Hepatocyte (in vitro differentiated cells): ENCODE data around the gene R3HDM4. TPM values are rescaled to one million over a fixed set of nuclear protein-coding genes. Genes with fewer than 3 reads are reported as not detected.
A peak's percentile ranks its signal among the peaks of the same experiment; 100 is the strongest.

Experiments used
- DNase-seq: peaks from one replicate; pipeline ENCODE4 v3.0.0-alpha.2; 2016; ENCODE audit warnings: low spot score
- H2AFZ ChIP-seq: fragments of 200-600 bp; sonication (generic); 2 replicates; pipeline ENCODE4 v1.6.0; 2016; ENCODE audit warnings: antibody characterized with exemption, mild to moderate bottlenecking
- H3K27ac ChIP-seq: fragments of 200-600 bp; sonication (generic); 2 replicates; pipeline ENCODE4 v1.5.1; 2016; ENCODE audit warnings: mild to moderate bottlenecking
- H3K27me3 ChIP-seq: fragments of 200-600 bp; sonication (generic); 2 replicates; pipeline ENCODE4 v1.6.1; 2016
- H3K36me3 ChIP-seq: fragments of 200-600 bp; sonication (generic); replicated peaks from 2 replicates; pipeline ENCODE4 v1.5.1; 2016; ENCODE audit warnings: low read depth; ENCODE audit not compliant: insufficient read depth
- H3K4me1 ChIP-seq: fragments of 200-600 bp; sonication (generic); 2 replicates; pipeline ENCODE4 v1.5.1; 2016; ENCODE audit warnings: mild to moderate bottlenecking, moderate library complexity; ENCODE audit not compliant: insufficient read depth
- H3K4me2 ChIP-seq: fragments of 200-600 bp; sonication (generic); 2 replicates; pipeline ENCODE4 v1.6.0; 2016
- H3K4me3 ChIP-seq: fragments of 200-600 bp; sonication (generic); 2 replicates; pipeline ENCODE4 v1.5.1; 2016; ENCODE audit warnings: mild to moderate bottlenecking
- H3K79me2 ChIP-seq: fragments of 200-600 bp; sonication (generic); 2 replicates; pipeline ENCODE4 v1.6.0; 2017; ENCODE audit warnings: mild to moderate bottlenecking
- H3K9me2 ChIP-seq: fragments of 200-600 bp; sonication (generic); replicated peaks from 2 replicates; pipeline ENCODE4 v1.6.0; 2017; ENCODE audit warnings: mild to moderate bottlenecking; ENCODE audit not compliant: insufficient read depth
- H3K9me3 ChIP-seq: fragments of 200-600 bp; sonication (generic); 2 replicates; pipeline ENCODE4 v1.5.1; 2016; ENCODE audit warnings: low read depth, mild to moderate bottlenecking
- H4K20me1 ChIP-seq: fragments of 200-600 bp; sonication (generic); 2 replicates; pipeline ENCODE4 v1.6.0; 2016; ENCODE audit warnings: mild to moderate bottlenecking; ENCODE audit not compliant: insufficient read depth, poor library complexity, severe bottlenecking
- CTCF ChIP-seq: fragments of 200-600 bp; sonication (generic); IDR thresholded peaks from 2 replicates; pipeline ENCODE4 v1.5.1; 2016; ENCODE audit warnings: antibody characterized with exemption, mild to moderate bottlenecking; ENCODE audit not compliant: poor library complexity
- EZH2 ChIP-seq: fragments of 200-600 bp; sonication (generic); IDR thresholded peaks from 2 replicates; pipeline ENCODE4 v1.6.1; 2016; ENCODE audit warnings: antibody characterized with exemption, mild to moderate bottlenecking, borderline replicate concordance
- EZH2phosphoT487 ChIP-seq: fragments of 200-600 bp; sonication (generic); IDR thresholded peaks from one replicate; pipeline ENCODE4 v1.6.1; 2018; ENCODE audit warnings: antibody characterized with exemption, mild to moderate bottlenecking, low read depth, moderate library complexity; ENCODE audit not compliant: unreplicated experiment, severe bottlenecking
- WGBS: methylation state at CpG from one replicate; pipeline ENCODE4 v1.1.6; 2016; ENCODE audit warnings: low lambda C conversion rate; ENCODE audit errors: missing lambda C conversion rate; 5-methylcytosine and 5-hydroxymethylcytosine counted together
- polyA plus RNA-seq: library from polyadenylated mRNA; unstranded; fragments of >200 nt; fragmentation: Nextera tagmentation; extraction: Ambion mirVana; gene quantifications from 2 replicates; pipeline ENCODE4 v1.2.1, GENCODE V29; 2016
- total RNA-seq: library from RNA; depleted of rRNA; stranded (reverse); fragments of >200 nt; gene quantifications from 2 replicates; pipeline ENCODE4 v1.2.3, GENCODE V29; 2014

Gene R3HDM4
- total and polyA plus RNA-seq, 2 experiments from 2014 or later, result 44.1 to 86.6 TPM

- WGBS, result 37% methylated on average over 14 of the region's 48 CpGs
- Histone ChIP-seq H2AFZ (no peak overlapping the region), H3K27ac (no peak overlapping the region)
Measured at GRCh38 chr19:862581-863314, 50.3 kb downstream of the R3HDM4 start.

GRCh38 chr19:861756-862580, 51.1 kb downstream of the R3HDM4 start:
- Histone ChIP-seq H3K4me3 (no peak overlapping the region), H2AFZ (no peak overlapping the region), H4K20me1 (no peaks in the 10 kb centered on the region), H3K36me3 (no peaks in the 10 kb centered on the region), H3K4me2 (peak overlapping the region; percentile 46), H3K79me2 (no peaks in the 10 kb centered on the region), H3K9me3 (no peaks in the 10 kb centered on the region), H3K4me1 (peaks cover 5% of the 10 kb centered on the region), H3K9me2 (no peaks in the 10 kb centered on the region), H3K27me3 (no peaks in the 10 kb centered on the region), H3K27ac (no peak overlapping the region)
- no peak for TF ChIP-seq CTCF
- TF ChIP-seq EZH2, result no peak
- TF ChIP-seq EZH2phosphoT487, result no peak
- peak; percentile 57 for DNase-seq
- 13% methylated on average over 29 of the region's 60 CpGs for WGBS

More at GRCh38 chr19:862581-863314, 50.3 kb downstream of the R3HDM4 start:
- TF ChIP-seq CTCF (no peak), EZH2phosphoT487 (no peak), EZH2 (no peak)
- Histone ChIP-seq H3K79me2 (no peaks in the 10 kb centered on the region), H3K9me3 (no peaks in the 10 kb centered on the region), H3K9me2 (no peaks in the 10 kb centered on the region), H3K4me1 (peaks cover 5% of the 10 kb centered on the region), H3K4me2 (no peak overlapping the region), H3K27me3 (no peaks in the 10 kb centered on the region), H4K20me1 (no peaks in the 10 kb centered on the region), H3K36me3 (no peaks in the 10 kb centered on the region), H3K4me3 (no peak overlapping the region)
- peak; percentile 65 for DNase-seq

GRCh38 chr19:861141-861755, 51.8 kb downstream of the R3HDM4 start:
- Histone ChIP-seq H3K4me1 (peaks cover 5% of the 10 kb centered on the region), H2AFZ (no peak overlapping the region), H3K36me3 (no peaks in the 10 kb centered on the region), H3K4me3 (no peak overlapping the region), H4K20me1 (no peaks in the 10 kb centered on the region), H3K4me2 (peak overlapping the region; percentile 84), H3K9me2 (no peaks in the 10 kb centered on the region), H3K27ac (no peak overlapping the region), H3K9me3 (no peaks in the 10 kb centered on the region), H3K79me2 (no peaks in the 10 kb centered on the region), H3K27me3 (no peaks in the 10 kb centered on the region)
- no peak for DNase-seq
- 47% methylated on average over 4 of the region's 35 CpGs for WGBS
- no peak for TF ChIP-seq EZH2phosphoT487
- TF ChIP-seq CTCF, result no peak
- TF ChIP-seq EZH2, result no peak
